SK-N-SH (cell line): ENCODE results near the gene RPL28. TPM values are rescaled to one million over a fixed set of nuclear protein-coding genes. Genes with fewer than 3 reads are reported as not detected.
A peak's percentile ranks its signal among the peaks of the same experiment; 100 is the strongest.

Experiments used
- CTCF ChIA-PET: fragments of 300-600, 350-600 bp; formaldehyde crosslinking; extraction: SDS; loops from one replicate; lab custom pipeline; 2021; lab: Yijun Ruan, JAX
- POLR2A ChIA-PET: fragments of 350-600 bp; sonication (Branson Sonifier 250); formaldehyde crosslinking; extraction: SDS; loops from one replicate; lab custom pipeline; 2020; ENCODE audit warnings: antibody characterized with exemption, inconsistent platforms; lab: Yijun Ruan, JAX
- DNase-seq: peaks from one replicate; pipeline ENCODE4 v3.0.0; 2012
- H2AFZ ChIP-seq: fragments of 200-600 bp; sonication (generic); 2 replicates; pipeline ENCODE4 v1.8.1; 2016; ENCODE audit warnings: antibody characterized with exemption, mild to moderate bottlenecking, low read depth
- H3F3A ChIP-seq: fragments of 200-600 bp; sonication (generic); replicated peaks from 2 replicates; pipeline ENCODE3; 2016; ENCODE audit warnings: antibody characterized with exemption, mild to moderate bottlenecking; ENCODE audit not compliant: insufficient read depth
- H3K27ac ChIP-seq, 2 experiments: fragments of 200-500 bp in 1 of 2; fragments of 200-600 bp in 1 of 2; sonication (Bioruptor generic) in 1 of 2; sonication (generic), shearing (Covaris generic) in 1 of 2; 2 replicates each; pipeline versions ENCODE4 v1.5.1 to v1.6.1; 2014 to 2016; ENCODE audit warnings: low read depth in 2 of 2, inconsistent platforms in 1 of 2, low read length in 1 of 2, mild to moderate bottlenecking in 1 of 2, mixed read lengths in 1 of 2
- H3K27me3 ChIP-seq: fragments of 200-600 bp; sonication (generic), shearing (Covaris generic); 2 replicates; pipeline ENCODE4 v1.6.1; 2016; ENCODE audit warnings: mixed run types; ENCODE audit not compliant: insufficient read depth
- H3K36me3 ChIP-seq, 2 experiments: fragments of 200-500 bp in 1 of 2; fragments of 200-600 bp in 1 of 2; sonication (Bioruptor generic) in 1 of 2; sonication (generic) in 1 of 2; replicated peaks in 1 of 2; 2 replicates each; pipeline versions ENCODE3 to v1.5.1; 2014 to 2016; ENCODE audit warnings: low read length in 1 of 2, mild to moderate bottlenecking in 1 of 2; ENCODE audit not compliant: insufficient read depth in 2 of 2, control insufficient read depth in 1 of 2
- H3K4me1 ChIP-seq, 2 experiments: fragments of 200-500 bp in 1 of 2; fragments of 200-600 bp in 1 of 2; sonication (Bioruptor generic) in 1 of 2; sonication (generic), shearing (Covaris generic) in 1 of 2; 2 replicates each; pipeline versions ENCODE4 v1.5.1 to v1.6.1; 2014 to 2016; ENCODE audit warnings: low read depth in 1 of 2, low read length in 1 of 2, mixed run types in 1 of 2; ENCODE audit not compliant: insufficient read depth in 2 of 2, control insufficient read depth in 1 of 2
- H3K4me2 ChIP-seq: fragments of 200-600 bp; sonication (generic), shearing (Covaris generic); 2 replicates; pipeline ENCODE4 v1.6.1; 2017; ENCODE audit warnings: mixed run types
- H3K4me3 ChIP-seq, 2 experiments: fragments of 200-500 bp in 1 of 2; fragments of 200-600 bp in 1 of 2; sonication (Bioruptor generic) in 1 of 2; sonication (generic), shearing (Covaris generic) in 1 of 2; 2 replicates each; pipeline versions ENCODE4 v1.5.1 to v1.8.1; 2014 to 2016; ENCODE audit warnings: low read depth in 2 of 2, inconsistent platforms in 1 of 2, low read length in 1 of 2, mild to moderate bottlenecking in 1 of 2, mixed read lengths in 1 of 2, moderate library complexity in 1 of 2
- H3K79me2 ChIP-seq: fragments of 200-600 bp; sonication (generic); 2 replicates; pipeline ENCODE4 v1.8.1; 2017; ENCODE audit warnings: mild to moderate bottlenecking; ENCODE audit not compliant: insufficient read depth
- H3K9ac ChIP-seq: fragments of 200-600 bp; sonication (generic); 2 replicates; pipeline ENCODE4 v1.6.1; 2017; ENCODE audit warnings: mixed run types
- H3K9me2 ChIP-seq: fragments of 200-600 bp; sonication (generic); 2 replicates; pipeline ENCODE4 v1.6.1; 2017; ENCODE audit warnings: mixed run types
- H3K9me3 ChIP-seq: fragments of 200-600 bp; sonication (generic); 2 replicates; pipeline ENCODE4 v1.6.1; 2017; ENCODE audit warnings: mixed run types, mild to moderate bottlenecking, moderate library complexity
- H4K20me1 ChIP-seq: fragments of 200-600 bp; sonication (generic); 2 replicates; pipeline ENCODE4 v1.6.1; 2017; ENCODE audit warnings: mild to moderate bottlenecking, mixed run types; ENCODE audit not compliant: insufficient read depth
- CHD2 ChIP-seq: fragments of 150-350 bp; IDR thresholded peaks from 2 replicates; pipeline ENCODE4 v1.6.1; 2018; ENCODE audit warnings: low read length; ENCODE audit not compliant: partially characterized antibody
- EP300 ChIP-seq, 2 experiments: IDR thresholded peaks; 2 replicates each; pipeline versions ENCODE4 v1.4.0 to v1.6.1; 2012; ENCODE audit warnings: borderline replicate concordance in 1 of 2, low read depth in 1 of 2, low read length in 1 of 2
- FOSL2 ChIP-seq: IDR thresholded peaks from 2 replicates; pipeline ENCODE4 v1.4.0; 2012; ENCODE audit warnings: low read depth, mild to moderate bottlenecking, moderate library complexity, borderline replicate concordance
- GABPA ChIP-seq: IDR thresholded peaks from 2 replicates; pipeline ENCODE4 v1.4.0; 2012; ENCODE audit warnings: low read depth, mild to moderate bottlenecking
- NFIC ChIP-seq: IDR thresholded peaks from 2 replicates; pipeline ENCODE4 v1.4.0; 2012; ENCODE audit warnings: borderline replicate concordance
- NRF1 ChIP-seq: IDR thresholded peaks from 2 replicates; pipeline ENCODE4 v1.6.1; 2012; ENCODE audit warnings: low read depth, mild to moderate bottlenecking, low read length
- RAD21 ChIP-seq: IDR thresholded peaks from 2 replicates; pipeline ENCODE4 v1.6.1; 2012; ENCODE audit warnings: mild to moderate bottlenecking, low read length
- SIN3A ChIP-seq: IDR thresholded peaks from 2 replicates; pipeline ENCODE4 v1.6.1; 2012; ENCODE audit warnings: low read depth, mild to moderate bottlenecking, low read length, moderate library complexity, borderline replicate concordance
- TAF1 ChIP-seq: IDR thresholded peaks from 2 replicates; pipeline ENCODE4 v1.6.1; 2012; ENCODE audit warnings: low read depth, mild to moderate bottlenecking, low read length, moderate library complexity, borderline replicate concordance
- TCF12 ChIP-seq: IDR thresholded peaks from 2 replicates; pipeline ENCODE4 v1.4.0; 2012
- USF1 ChIP-seq: IDR thresholded peaks from 2 replicates; pipeline ENCODE4 v1.4.0; 2012; ENCODE audit warnings: low read depth, borderline replicate concordance
- ZBTB33 ChIP-seq: IDR thresholded peaks from 2 replicates; pipeline ENCODE4 v1.4.0; 2012; ENCODE audit warnings: low read depth, borderline replicate concordance
- WGBS: methylation state at CpG from one replicate; pipeline ENCODE4 v1.1.6; 2017; ENCODE audit warnings: low lambda C conversion rate; 5-methylcytosine and 5-hydroxymethylcytosine counted together
- polyA plus RNA-seq, 3 experiments: library from polyadenylated mRNA; depleted of rRNA; stranded (reverse); fragments of >200 nt; gene quantifications; 2 replicates each; pipeline ENCODE4 v1.2.3, GENCODE V29; 2012
- TF ChIP-seq, protein P1 (sequence below): fragments of 150-350 bp; IDR thresholded peaks from 2 replicates; pipeline ENCODE4 v1.6.1; 2017; ENCODE audit warnings: antibody characterized with exemption, low read length, low read depth, borderline replicate concordance
- TF ChIP-seq, protein P2 (sequence below): IDR thresholded peaks from 2 replicates; pipeline ENCODE4 v1.4.0; 2012; ENCODE audit warnings: low read depth

Gene RPL28
- polyA plus RNA-seq, 1 of the 3 experiments (the other 2 are of a cell fraction) = 2,368 TPM

DNA sequence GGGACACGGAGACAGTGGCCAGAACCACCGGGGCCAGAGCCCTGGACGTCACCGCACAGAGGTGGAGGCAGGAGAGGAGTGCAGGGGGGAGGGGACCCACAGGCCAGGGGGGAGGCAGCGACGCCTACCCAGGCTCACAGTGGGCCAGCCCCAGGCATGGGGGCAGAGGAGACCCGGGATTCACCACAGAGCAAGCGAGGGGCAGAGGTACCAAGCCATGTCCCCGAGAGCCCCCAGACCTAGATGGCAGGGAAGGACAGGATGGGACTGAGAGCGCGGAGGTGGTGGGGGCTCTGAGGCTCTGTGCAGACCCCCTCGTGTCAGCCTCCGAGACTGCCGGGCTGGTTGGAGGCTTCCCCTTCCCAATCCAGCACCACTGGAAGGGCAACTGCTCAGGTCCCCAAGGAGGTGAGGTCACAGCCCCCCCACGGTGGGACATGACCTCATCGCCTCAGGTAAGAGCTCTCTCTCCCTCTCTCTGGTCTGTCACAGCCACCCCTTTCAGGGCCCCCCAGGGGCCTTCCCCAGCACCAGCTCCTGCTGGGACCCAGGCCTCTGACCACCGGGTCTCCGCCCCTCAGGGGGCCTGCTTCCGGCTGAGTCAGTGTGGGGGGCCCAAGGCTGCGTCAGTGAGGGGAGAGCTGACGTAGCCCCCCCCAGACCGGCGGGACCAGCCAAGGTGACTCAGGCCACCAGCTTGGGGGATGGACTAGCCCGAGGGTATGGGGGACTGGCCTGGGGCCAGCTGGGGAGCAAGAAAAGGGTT is 13.2 kb upstream of the RPL28 start:
- Histone ChIP-seq H2AFZ (no peak overlapping the region), H3K79me2 (peaks cover 14% of the 10 kb centered on the region), H3K9ac (peak overlapping the region; percentile 34; the same call in 1 of the 2 replicates), H3K4me1 (peaks cover 26 to 28% of the 10 kb centered on the region in 2 experiments; a peak in 3 of 4 replicates), H3K9me2 (no peaks in the 10 kb centered on the region), H3K4me2 (peak overlapping the region; percentile 60; the same call in 1 of the 2 replicates), H3K4me3 (no peak overlapping the region), H3K27me3 (no peaks in the 10 kb centered on the region), H3K36me3 (no peaks in the 10 kb centered on the region), H3K27ac (peak overlapping the region in 1 of 2 experiments; percentile 38; a peak in 1 of 4 replicates), H3F3A (peaks cover 20% of the 10 kb centered on the region), H4K20me1 (no peaks in the 10 kb centered on the region), H3K9me3 (no peaks in the 10 kb centered on the region)
- POLR2A ChIA-PET = interaction anchor here (1.0 kb wide), 1 partner anchor 35 kb away, joined by 3 read pairs; the partner anchor contains the start of gene UBE2S
- peak; percentile 64 for DNase-seq
- no peak for TF ChIP-seq GABPA
- TF ChIP-seq NRF1 = no peak
- TF ChIP-seq NFIC = 0 out of 2 replicates have a peak, but pooled peaks have one; percentile 46
- peak in 1 of 2 experiments; percentile 49; a peak in 1 of 4 replicates for TF ChIP-seq EP300 (IDR thresholded peaks at IDR 0.05; ENCODE audit: borderline replicate concordance in 1 of 2, low read depth in 1 of 2, low read length in 1 of 2)
- peak; percentile 45; the same call in 1 of the 2 replicates for TF ChIP-seq FOSL2
- WGBS = 49% methylated on average over 21 of the region's 24 CpGs
- CTCF ChIA-PET = interaction anchor here (0.6 to 3.1 kb wide), 4 partner anchors 11 to 250 kb away, joined by 3 to 12 read pairs (median 3); partner anchors contain the start of gene TMEM238

DNA sequence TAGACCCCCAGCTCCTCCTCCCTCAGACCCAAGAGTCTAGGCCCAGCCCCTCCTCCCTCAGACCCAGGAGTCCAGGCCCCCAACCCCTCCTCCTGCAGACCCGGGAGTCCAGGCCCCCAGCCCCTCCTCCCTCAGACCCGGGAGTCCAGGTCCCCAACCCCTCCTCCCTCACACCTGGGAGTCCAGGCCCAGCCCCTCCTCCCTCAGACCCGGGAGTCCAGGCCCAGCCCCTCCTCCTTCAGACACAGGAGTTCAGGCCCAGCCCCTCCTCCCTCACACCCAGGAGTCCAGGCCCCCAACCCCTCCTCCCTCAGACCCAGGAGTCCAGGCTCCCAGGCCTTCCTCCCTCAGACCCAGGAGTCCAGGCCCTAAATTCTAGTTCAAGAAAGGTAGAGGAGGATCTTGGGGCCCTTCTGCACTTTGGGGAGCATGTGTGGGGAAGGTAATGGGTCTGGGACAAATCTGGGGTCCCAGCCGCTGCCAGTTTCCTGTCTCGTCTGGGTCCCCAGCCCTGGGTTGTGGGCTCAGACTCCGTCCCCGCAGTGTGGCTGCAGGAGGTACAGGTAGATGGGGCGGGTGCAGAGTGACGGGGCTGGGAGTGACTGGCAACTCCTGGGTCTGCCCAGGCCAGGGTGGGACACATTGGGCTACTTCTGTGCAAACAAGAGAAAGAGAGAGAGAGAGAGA is 12.3 kb upstream of the RPL28 start:
- Histone ChIP-seq H3K9me2 (no peaks in the 10 kb centered on the region), H3K4me3 (no peak overlapping the region), H3K27me3 (no peaks in the 10 kb centered on the region), H3K36me3 (no peaks in the 10 kb centered on the region), H3K4me2 (peak overlapping the region; percentile 60; the same call in 1 of the 2 replicates), H3K9ac (peak overlapping the region; percentile 11; the same call in 1 of the 2 replicates), H4K20me1 (no peaks in the 10 kb centered on the region), H3K4me1 (peaks cover 24 to 28% of the 10 kb centered on the region in 2 experiments; a peak in 3 of 4 replicates), H3K27ac (peak overlapping the region in 1 of 2 experiments; percentile 46; a peak in 2 of 4 replicates), H3K9me3 (no peaks in the 10 kb centered on the region), H3K79me2 (peaks cover 14% of the 10 kb centered on the region), H2AFZ (peak overlapping the region; percentile 72; the same call in 1 of the 2 replicates), H3F3A (peaks cover 20% of the 10 kb centered on the region)
- WGBS = 71% methylated on average over 8 of the region's 9 CpGs
- ChIA-PET CTCF (interaction anchor here (0.6 to 3.1 kb wide), 4 partner anchors 10 to 249 kb away, joined by 3 to 12 read pairs (median 3); partner anchors contain the start of gene TMEM238), POLR2A (no interaction called here)
- no peak for DNase-seq
- TF ChIP-seq TAF1 = no peak
- TF ChIP-seq, protein P1, sequence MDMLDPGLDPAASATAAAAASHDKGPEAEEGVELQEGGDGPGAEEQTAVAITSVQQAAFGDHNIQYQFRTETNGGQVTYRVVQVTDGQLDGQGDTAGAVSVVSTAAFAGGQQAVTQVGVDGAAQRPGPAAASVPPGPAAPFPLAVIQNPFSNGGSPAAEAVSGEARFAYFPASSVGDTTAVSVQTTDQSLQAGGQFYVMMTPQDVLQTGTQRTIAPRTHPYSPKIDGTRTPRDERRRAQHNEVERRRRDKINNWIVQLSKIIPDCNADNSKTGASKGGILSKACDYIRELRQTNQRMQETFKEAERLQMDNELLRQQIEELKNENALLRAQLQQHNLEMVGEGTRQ = no peak
- TF ChIP-seq CHD2 = no peak
- no peak for TF ChIP-seq TCF12
- no peak for TF ChIP-seq ZBTB33
- no peak for TF ChIP-seq USF1
- no peak for TF ChIP-seq RAD21
- no peak for TF ChIP-seq SIN3A
- TF ChIP-seq, protein P2, sequence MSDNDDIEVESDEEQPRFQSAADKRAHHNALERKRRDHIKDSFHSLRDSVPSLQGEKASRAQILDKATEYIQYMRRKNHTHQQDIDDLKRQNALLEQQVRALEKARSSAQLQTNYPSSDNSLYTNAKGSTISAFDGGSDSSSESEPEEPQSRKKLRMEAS = no peak
